Endometrial microvascular endothelial cells (primary cell): ENCODE data around the gene ZNF33B. TPM values are rescaled to one million over a fixed set of nuclear protein-coding genes. Genes with fewer than 3 reads are reported as not detected.
"Not testable (repeated sequence)": the region's sequence is repeated elsewhere in the genome, so short reads cannot be mapped to it uniquely, and the experiment has no call there.

Source experiments
- in situ Hi-C: cut with HindIII; loops from 2 replicates; pipeline ENCODE4 v1.10.0; 2017; ENCODE audit warnings: low sequenced_read_pairs, low pct_unique_long_range_greater_than_20kb; ENCODE audit errors: inconsistent ontology term
- total RNA-seq: library from RNA; depleted of rRNA; stranded (reverse); fragments of >200 nt; gene quantifications from one replicate; pipeline ENCODE4 v1.2.3, GENCODE V29; 2015; ENCODE audit errors: inconsistent ontology term

The ZNF33B gene
- total RNA-seq, 1 donor from 2014 or later, result 4.6 TPM

- in situ Hi-C loops, result no loop called here
Measured at GRCh38 chr10:42630537-42631134, 7.7 kb downstream of the ZNF33B start.

- in situ Hi-C loops, result no loop called here
Measured at GRCh38 chr10:42623929-42624328, 14.4 kb downstream of the ZNF33B start.

GRCh38 chr10:42618424-42618823 is 19.9 kb downstream of the ZNF33B start:
- in situ Hi-C loops, result no loop called here

GRCh38 chr10:42615419-42615818 is 23.0 kb downstream of the ZNF33B start:
- in situ Hi-C loops, result no loop called here

GRCh38 chr10:42609872-42610271 is 28.5 kb downstream of the ZNF33B start:
- in situ Hi-C loops, result no loop called here

GRCh38 chr10:42598249-42598873 is 40.0 kb downstream of the ZNF33B start:
- in situ Hi-C loops, result no loop called here

- in situ Hi-C loops, result no loop called here
Measured at GRCh38 chr10:42596196-42596595, 42.2 kb downstream of the ZNF33B start.

- in situ Hi-C loops, result no loop called here
Measured at GRCh38 chr10:42594246-42594650, 44.1 kb downstream of the ZNF33B start.

- in situ Hi-C loops, result no loop called here
Measured at GRCh38 chr10:42593284-42593683, 45.1 kb downstream of the ZNF33B start.

- in situ Hi-C loops, result no loop called here
Measured at GRCh38 chr10:42583828-42584227, 54.5 kb downstream of the ZNF33B start.

- in situ Hi-C loops, result no loop called here
Measured at GRCh38 chr10:42578019-42578418, 60.4 kb downstream of the ZNF33B start.

GRCh38 chr10:42576338-42576737 is 62.0 kb downstream of the ZNF33B start:
- in situ Hi-C loops, result no loop called here

GRCh38 chr10:42574336-42574735 is 64.0 kb downstream of the ZNF33B start:
- in situ Hi-C loops, result no loop called here

- in situ Hi-C loops, result no loop called here
Measured at GRCh38 chr10:42556931-42557330, 81.4 kb downstream of the ZNF33B start.

GRCh38 chr10:42553576-42553975 is 84.8 kb downstream of the ZNF33B start:
- in situ Hi-C loops, result not testable (repeated sequence)

GRCh38 chr10:42553064-42553407 is 85.3 kb downstream of the ZNF33B start:
- in situ Hi-C loops, result no loop called here

- in situ Hi-C loops, result no loop called here
Measured at GRCh38 chr10:42552188-42553063, 85.9 kb downstream of the ZNF33B start.

- in situ Hi-C loops, result no loop called here
Measured at GRCh38 chr10:42551582-42552187, 86.7 kb downstream of the ZNF33B start.

- in situ Hi-C loops, result no loop called here
Measured at GRCh38 chr10:42549851-42550250, 88.5 kb downstream of the ZNF33B start.

GRCh38 chr10:42548254-42548653 is 90.1 kb downstream of the ZNF33B start:
- in situ Hi-C loops, result no loop called here
